HG03571 (cell line): ENCODE data around the gene EIF2B2.
"Not testable (repeated sequence)": the region's sequence is repeated elsewhere in the genome, so short reads cannot be mapped to it uniquely, and the experiment has no call there.

ENCODE experiments used
- ATAC-seq: cut with Tn5 transposase; IDR thresholded peaks from one replicate; pipeline ENCODE4 v1.9.1; 2021; ENCODE audit not compliant: unreplicated experiment

The EIF2B2 gene

DNA sequence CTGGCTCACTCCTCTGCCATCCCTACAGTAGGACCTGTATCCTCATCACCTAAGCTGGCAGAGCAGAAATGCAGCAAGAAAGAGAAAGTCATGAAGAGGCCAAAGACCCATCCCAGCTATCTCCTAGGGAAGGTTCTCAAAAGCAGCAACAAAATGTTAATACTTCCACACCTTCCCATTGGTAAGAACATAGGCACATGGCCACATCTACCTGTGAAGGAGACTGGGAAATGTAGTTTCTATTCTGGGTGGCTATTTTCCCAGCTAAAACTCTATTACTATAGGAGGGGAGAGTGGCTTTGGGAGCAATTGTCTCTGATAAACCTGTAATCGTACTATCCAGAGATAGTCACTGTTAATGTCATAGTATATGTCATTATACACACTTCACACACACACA is 13.7 kb upstream of the EIF2B2 start:
- ATAC-seq = no peak

DNA sequence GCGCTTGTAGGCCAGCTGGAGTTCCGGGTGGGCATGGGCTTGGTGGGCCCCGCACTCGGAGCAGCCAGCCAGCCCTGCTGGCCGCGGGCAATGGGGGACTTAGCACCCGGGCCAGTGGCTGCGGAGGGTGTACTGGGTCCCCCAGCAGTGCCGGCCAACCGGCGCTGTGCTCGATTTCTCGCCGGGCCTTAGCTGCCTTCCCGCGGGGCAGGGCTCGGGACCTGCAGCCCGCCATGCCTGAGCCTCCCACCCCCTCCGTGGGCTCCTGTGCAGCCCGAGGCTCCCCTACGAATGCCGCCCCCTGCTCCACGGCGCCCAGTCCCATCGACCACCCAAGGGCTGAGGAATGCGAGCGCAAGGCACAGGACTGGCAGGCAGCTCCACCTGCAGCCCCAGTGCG is 8.5 kb upstream of the EIF2B2 start:
- not testable (repeated sequence) for ATAC-seq

- not testable (repeated sequence) for ATAC-seq
Measured at GRCh38 chr14:74995781-74996180, 6.9 kb upstream of the EIF2B2 start.

- no peak for ATAC-seq
Measured at GRCh38 chr14:75001261-75001660, 1.5 kb upstream of the EIF2B2 start.

DNA sequence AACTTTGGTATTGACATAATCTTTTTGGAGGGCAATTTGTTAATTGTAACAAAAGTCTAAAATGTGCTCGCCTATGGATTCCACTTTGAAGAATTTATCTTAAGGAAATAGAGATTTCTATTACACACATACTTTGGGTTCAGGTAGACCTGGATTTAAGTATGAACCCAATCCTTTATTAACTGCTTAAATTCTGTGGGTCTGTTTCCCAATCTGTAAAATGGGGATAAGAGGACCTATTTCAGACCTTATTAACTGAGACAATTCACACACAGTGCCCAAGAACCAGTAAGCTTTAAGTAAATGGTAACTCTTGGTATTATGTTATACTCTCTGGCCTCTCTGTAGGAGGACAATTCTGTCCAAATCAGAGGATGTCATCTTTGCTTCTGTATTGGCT is 822 bp upstream of the EIF2B2 start:
- no peak for ATAC-seq

DNA sequence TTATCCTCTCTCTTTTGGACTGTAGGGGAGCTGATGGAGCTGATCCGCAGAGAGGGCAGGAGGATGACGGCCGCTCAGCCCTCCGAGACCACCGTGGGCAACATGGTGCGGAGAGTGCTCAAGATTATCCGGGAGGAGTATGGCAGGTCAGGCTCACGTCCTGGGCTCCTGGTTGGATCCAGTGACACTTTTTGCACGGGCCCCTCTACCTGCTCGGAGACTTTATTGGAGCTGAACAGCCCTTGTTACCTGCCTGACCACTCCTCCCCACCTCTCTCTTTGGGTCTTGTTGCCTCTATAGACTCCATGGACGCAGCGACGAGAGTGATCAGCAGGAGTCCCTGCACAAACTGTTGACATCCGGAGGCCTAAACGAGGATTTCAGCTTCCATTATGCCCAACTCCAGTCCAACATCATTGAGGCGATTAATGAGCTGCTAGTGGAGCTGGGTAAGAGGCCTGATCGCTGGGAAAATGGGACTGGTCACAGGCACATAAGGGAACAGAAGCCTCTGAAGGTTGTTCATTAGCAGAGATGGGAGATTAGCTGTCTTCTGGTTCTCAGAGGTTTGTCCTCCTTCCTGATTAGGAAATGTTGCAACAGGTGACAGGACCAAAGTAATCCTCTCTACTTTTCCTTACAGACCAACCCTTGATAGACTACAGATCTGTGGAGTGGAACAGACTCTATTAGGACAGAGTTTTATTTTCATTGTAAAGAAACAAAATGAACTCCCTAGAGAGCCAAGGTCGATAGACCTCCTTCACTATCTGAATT is 718 bp downstream of the EIF2B2 start:
- no peak for ATAC-seq

DNA sequence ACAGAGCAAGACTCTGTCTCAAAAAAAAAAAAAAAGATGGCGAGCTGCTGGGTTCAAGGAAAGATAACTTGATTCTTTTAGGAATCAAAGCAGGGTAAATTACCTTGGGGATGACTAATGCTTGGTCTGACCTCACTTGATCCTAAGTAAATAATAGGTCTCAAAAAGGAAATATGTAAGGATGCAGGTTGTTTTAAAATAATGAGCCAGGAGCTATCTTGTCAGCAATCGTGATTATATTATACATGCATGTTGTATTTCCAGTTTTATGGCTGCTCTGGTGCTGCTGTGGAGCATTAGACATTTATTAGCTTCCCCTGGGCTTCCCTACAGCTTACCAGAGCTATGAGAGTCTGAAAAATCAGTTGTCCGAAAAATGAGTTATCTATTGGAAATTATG is 2.6 kb downstream of the EIF2B2 start:
- no peak for ATAC-seq

GRCh38 chr14:75009176-75009575 is 6.5 kb downstream of the EIF2B2 start:
- ATAC-seq = no peak

DNA sequence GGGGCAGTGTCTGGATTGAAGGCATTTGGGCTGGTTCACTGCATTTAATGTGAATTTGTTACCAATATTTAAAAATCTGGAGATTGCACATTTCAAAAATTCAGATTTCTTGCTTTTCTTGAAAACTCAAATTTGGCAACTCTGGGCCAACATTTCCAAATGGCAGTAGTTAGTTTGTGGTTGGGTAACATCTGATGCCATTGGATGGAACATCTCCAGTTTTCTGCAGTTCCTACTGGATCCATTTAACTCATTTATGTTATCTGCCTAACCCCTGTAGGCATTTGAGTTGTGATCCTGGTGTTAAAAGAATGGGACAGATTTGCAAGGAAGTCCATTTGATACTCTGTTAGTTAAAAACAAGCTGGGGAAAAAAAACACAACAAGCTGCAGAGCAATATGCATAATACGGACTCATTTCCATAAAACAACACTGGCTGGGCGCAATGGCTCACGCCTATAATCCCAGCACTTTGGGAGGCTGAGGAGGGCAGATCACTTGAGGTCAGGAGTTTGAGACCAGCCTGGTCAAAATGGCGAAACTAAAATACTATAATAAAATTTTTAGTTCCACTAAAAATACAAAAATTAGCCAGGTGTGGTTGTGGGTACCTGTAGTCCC is 7.9 kb downstream of the EIF2B2 start:
- ATAC-seq = no peak

DNA sequence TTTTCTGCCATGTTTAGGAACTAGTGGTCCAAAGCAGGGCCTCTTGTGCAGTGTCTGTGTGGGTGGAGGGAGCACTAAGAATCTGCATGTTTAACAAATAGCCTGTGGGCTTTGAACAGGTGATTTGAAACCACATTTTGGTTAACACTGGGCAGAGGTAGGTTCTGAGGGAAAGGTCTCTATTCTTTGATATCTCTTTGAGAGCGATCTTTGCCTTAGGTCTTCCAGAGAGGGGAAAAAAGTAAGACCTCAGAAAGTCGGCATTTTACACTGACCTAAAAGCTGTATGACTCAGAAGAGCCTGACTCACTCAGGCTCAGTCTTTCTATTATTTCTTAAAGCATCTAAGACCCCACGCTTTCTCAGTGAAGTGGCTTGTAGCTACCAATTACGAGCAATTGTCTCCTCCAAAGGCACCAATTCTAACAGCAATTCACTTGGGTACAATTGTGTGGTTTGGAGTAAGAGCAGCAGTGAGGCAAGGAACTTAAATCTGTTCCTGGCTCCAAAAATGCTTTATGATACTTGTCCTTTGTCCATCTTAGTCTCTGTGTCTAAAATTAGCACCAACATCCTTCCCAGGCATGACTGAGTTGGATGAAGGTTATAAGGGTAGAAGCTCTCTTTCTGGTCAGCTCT is 8.8 kb downstream of the EIF2B2 start:
- ATAC-seq = no peak

- ATAC-seq = no peak
Measured at GRCh38 chr14:75013290-75013689, 10.6 kb downstream of the EIF2B2 start.

DNA sequence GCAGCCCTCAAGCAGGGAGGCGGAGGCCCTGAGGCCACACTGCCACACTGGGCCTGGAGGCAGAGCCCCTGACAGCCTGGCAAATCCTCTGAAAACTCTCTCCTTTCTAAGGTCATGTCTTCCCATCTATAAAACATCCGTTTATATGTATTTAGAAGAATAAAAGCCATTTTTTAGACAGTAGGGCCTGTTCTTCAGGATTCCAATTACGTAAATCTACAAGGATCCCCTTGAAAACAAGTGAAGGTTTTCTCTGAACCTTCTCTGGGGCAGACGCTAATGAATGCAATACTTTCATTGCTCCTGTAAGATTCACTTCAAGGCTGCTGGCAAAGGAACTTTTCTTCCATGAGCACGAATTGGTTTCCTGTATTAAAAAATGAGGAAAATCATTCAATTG is 12.8 kb downstream of the EIF2B2 start:
- no peak for ATAC-seq

DNA sequence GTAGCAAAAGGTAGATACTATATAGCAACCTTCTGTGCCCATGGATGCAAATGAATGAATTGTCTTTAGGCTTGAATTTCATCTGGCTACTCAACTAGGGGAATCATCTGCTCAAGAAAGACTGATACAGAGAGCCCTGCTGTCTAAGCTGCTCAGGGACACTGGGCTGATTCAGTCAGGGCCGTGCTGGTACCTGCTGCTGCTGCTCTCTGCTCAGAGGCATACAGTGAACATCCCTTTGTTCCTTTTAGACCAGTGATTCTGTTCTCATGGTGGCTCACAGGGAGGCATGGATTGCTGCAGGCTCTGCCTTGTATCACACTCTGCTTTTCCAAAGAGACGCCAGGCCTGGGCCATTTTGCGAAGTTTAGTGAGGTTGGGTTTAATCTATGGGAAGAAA is 14.1 kb downstream of the EIF2B2 start:
- no peak for ATAC-seq

GRCh38 chr14:75018694-75019093 is 16.0 kb downstream of the EIF2B2 start:
- no peak for ATAC-seq

GRCh38 chr14:75022655-75023054 is 19.9 kb downstream of the EIF2B2 start:
- no peak for ATAC-seq

DNA sequence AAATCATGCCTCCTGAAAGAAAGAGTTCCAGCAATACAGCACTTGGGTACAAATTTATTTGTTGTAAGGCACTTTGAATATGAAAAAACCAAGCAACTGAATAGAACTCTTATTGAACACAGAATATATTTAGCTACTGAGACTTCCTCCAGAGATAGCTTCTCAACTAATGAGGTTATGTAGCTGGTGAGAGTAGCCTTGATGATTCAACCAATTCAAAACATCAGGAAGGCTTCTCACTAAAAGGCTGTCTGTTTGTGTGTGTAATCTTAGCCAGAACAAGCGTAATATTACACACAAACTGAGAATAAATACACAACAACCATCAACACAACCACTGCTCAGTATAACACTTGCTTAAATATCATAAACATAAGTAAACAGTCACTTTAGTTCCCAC is 20.4 kb downstream of the EIF2B2 start:
- ATAC-seq = no peak

- ATAC-seq = no peak
Measured at GRCh38 chr14:75025082-75025481, 22.4 kb downstream of the EIF2B2 start.

- no peak for ATAC-seq
Measured at GRCh38 chr14:75025876-75026275, 23.2 kb downstream of the EIF2B2 start.

GRCh38 chr14:75030147-75030546 is 27.4 kb downstream of the EIF2B2 start:
- no peak for ATAC-seq

- ATAC-seq = no peak
Measured at GRCh38 chr14:75032939-75033338, 30.2 kb downstream of the EIF2B2 start.

GRCh38 chr14:75040507-75040906 is 37.8 kb downstream of the EIF2B2 start:
- ATAC-seq = no peak

- ATAC-seq = no peak
Measured at GRCh38 chr14:75040959-75041358, 38.2 kb downstream of the EIF2B2 start.
